ENCODE data around the gene SYT1.

GRCh38 chr12:79300199-79300568 is 435.6 kb downstream of the SYT1 start:
- TF ChIP-seq CTCF (IDR thresholded peaks at IDR 0.05) (no peak), POLR2A (IDR thresholded peaks at IDR 0.05) (no peak), POLR2AphosphoS5 (IDR thresholded peaks at IDR 0.05) (no peak)

Data from prostate gland (tissue), 2 donors.